DMS 273 (cell line): ENCODE results near the gene VPS13D.

Experiments
- DNase-seq: peaks from one replicate; lab custom pipeline; 2025; ENCODE audit not compliant: unreplicated experiment; lab: John Stamatoyannopoulos, UW

Gene VPS13D

GRCh38 chr1:12480748-12481362, 251.0 kb downstream of the VPS13D start:
- DNase-seq, result no peak

GRCh38 chr1:12481928-12482327, 252.1 kb downstream of the VPS13D start:
- no peak for DNase-seq

GRCh38 chr1:12482988-12483387, 253.2 kb downstream of the VPS13D start:
- DNase-seq, result no peak

- DNase-seq, result no peak
These were observed 255.6 kb downstream of the VPS13D start for GRCh38 chr1:12485231-12486058.

- no peak for DNase-seq
These were observed 256.2 kb downstream of the VPS13D start for GRCh38 chr1:12486059-12486341.

GRCh38 chr1:12486401-12487005, 256.7 kb downstream of the VPS13D start:
- DNase-seq, result no peak

GRCh38 chr1:12487520-12487919, 257.7 kb downstream of the VPS13D start:
- no peak for DNase-seq

- DNase-seq, result no peak
These were observed 259.0 kb downstream of the VPS13D start for GRCh38 chr1:12488666-12489354.

GRCh38 chr1:12490532-12491142, 260.8 kb downstream of the VPS13D start:
- DNase-seq, result peak; percentile 26

GRCh38 chr1:12491656-12492055, 261.8 kb downstream of the VPS13D start:
- no peak for DNase-seq

- no peak for DNase-seq
These were observed 265.9 kb downstream of the VPS13D start for GRCh38 chr1:12495725-12496124.

GRCh38 chr1:12496154-12496961, 266.5 kb downstream of the VPS13D start:
- no peak for DNase-seq

- no peak for DNase-seq
These were observed 269.9 kb downstream of the VPS13D start for GRCh38 chr1:12499539-12500240.

GRCh38 chr1:12501661-12502060, 271.8 kb downstream of the VPS13D start:
- DNase-seq, result no peak

- DNase-seq, result no peak
These were observed 272.7 kb downstream of the VPS13D start for GRCh38 chr1:12502336-12503109.

- no peak for DNase-seq
These were observed 273.9 kb downstream of the VPS13D start for GRCh38 chr1:12503709-12504108.

GRCh38 chr1:12504601-12505000, 274.8 kb downstream of the VPS13D start:
- no peak for DNase-seq

- DNase-seq, result no peak
These were observed 275.4 kb downstream of the VPS13D start for GRCh38 chr1:12505231-12505630.

- no peak for DNase-seq
These were observed 275.9 kb downstream of the VPS13D start for GRCh38 chr1:12505639-12506280.
